HTERT RPE-1 (cell line): ENCODE measurements around the gene ZNF274.
"Not testable (repeated sequence)": the region's sequence is repeated elsewhere in the genome, so short reads cannot be mapped to it uniquely, and the experiment has no call there.

Source experiments
- in situ Hi-C: fragments of 300-500 bp; cut with MboI; formaldehyde crosslinking; loops from 4 replicates; pipeline ENCODE4 v1.14.3; 2020; ENCODE audit warnings: low sequenced_read_pairs

Gene ZNF274

GRCh38 chr19:58182989-58183816 is at the start of gene ZNF274:
Gene ZNF274 (plus strand): TSS chr19:58183061. CDS start chr19:58183966, 905 bp downstream.
- in situ Hi-C loops, result no loop called here

GRCh38 chr19:58134244-58134643 is 48.6 kb upstream of the ZNF274 start:
- in situ Hi-C loops, result no loop called here

DNA sequence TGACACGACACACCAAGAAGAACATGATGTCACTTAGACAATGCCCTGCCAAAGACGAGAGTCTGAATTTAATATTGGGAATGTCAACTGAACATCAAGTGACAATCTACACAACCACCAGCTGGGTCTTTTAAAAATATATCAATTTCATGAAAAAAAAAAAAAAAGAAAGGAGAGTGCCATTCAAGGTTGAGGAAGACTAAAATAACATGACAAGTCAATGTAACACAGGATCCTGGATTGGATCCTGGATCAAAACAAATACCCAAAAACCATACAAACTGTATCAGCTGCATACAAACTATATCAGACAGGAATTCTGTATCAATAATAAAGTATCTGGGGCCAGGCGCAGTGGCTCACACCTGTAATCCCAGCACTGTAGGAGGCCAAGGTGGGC is 37.0 kb upstream of the ZNF274 start:
- in situ Hi-C loops, result no loop called here

DNA sequence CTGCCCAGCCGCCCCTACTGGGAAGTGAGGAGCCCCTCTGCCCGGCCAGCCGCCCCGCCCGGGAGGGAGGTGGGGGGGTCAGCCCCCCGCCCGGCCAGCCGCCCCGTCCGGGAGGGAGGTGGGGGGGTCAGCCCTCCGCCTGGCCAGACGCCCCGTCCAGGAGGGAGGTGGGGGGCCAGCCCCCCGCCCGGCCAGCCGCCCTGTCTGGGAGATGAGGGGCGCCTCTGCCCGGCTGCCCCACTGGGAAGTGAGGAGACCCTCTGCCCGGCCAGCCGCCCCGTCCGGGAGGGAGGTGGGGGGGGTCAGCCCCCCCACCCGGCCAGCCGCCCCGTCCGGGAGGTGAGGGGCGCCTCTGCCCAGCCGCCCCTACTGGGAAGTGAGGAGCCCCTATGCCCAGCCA is 35.4 kb upstream of the ZNF274 start:
- in situ Hi-C loops, result not testable (repeated sequence)

- in situ Hi-C loops, result no loop called here
Measured at GRCh38 chr19:58150328-58150921, 32.4 kb upstream of the ZNF274 start, which contains the start of gene ZNF329. Gene ZNF329 (minus strand): TSS chr19:58150789. CDS start chr19:58129503, 21,286 bp downstream.

GRCh38 chr19:58153386-58153785 is 29.5 kb upstream of the ZNF274 start:
- in situ Hi-C loops, result no loop called here

DNA sequence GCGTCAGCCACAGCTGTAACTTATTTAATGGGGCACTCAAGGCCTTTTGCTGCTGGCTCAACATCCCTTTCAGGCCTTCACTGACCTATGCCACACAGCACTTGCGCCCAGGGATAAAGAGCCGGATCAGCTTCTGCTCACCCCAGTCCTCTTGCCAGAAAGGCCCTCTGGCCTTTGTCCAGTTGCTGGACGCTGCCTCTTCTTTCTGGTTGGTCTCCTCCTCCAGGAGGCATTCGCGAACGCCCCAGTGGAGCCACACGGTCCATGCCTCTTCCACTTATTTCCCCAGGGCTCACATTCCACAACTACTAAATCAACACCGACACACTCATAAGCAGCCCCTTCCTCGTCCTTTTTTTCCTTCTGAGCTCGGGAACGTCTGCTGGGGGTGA is 28.6 kb upstream of the ZNF274 start:
- in situ Hi-C loops, result no loop called here

GRCh38 chr19:58154679-58155648 is 27.9 kb upstream of the ZNF274 start:
- in situ Hi-C loops, result no loop called here

GRCh38 chr19:58157045-58157728 is 25.7 kb upstream of the ZNF274 start:
- in situ Hi-C loops, result no loop called here

- in situ Hi-C loops, result no loop called here
Measured at GRCh38 chr19:58166268-58166667, 16.6 kb upstream of the ZNF274 start.

DNA sequence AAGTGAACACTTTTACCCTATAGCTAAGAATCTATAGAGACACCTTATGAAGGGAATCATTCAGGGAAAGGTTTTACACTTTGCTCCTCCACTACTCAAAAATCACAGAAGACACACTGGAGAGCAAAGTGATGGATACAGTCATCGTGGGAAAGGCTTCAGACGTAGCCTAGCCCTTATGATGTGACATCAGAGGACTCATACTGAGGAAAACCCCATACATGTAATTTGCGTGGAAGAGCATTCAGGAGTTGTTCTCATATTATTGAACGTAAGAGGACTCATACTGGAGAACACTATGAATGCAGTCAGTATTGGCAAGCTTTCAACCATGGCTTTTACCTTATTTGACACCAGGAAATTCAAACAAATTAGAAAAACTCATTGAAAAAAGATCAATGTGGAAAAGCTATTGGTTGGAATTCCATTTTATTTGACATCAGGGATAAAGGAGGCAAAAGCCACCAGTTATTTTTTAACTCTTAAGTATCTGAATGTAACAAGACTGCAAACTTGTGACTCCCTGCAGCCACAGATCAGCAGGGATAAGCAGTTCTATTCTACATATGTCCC is 16.1 kb upstream of the ZNF274 start:
- in situ Hi-C loops, result no loop called here

DNA sequence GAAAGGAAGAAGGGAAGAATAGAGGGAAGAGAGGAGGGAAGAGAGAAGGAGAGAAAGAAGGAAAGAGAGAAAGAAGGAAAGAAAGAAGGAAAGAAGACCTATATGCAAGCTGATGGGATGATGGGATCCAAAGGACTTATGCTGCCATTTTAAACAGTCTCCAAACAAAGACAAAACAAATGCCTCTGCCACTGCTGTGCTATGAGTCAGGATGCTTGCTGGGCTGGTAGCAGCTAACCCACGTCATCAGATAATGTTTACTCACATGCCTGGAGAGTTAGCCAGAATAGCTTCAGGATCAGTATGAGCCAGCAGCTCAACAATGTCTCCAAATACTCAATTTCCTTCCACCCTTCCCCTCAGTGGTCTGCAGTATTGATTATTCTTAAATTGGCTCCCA is 12.0 kb upstream of the ZNF274 start:
- in situ Hi-C loops, result no loop called here

DNA sequence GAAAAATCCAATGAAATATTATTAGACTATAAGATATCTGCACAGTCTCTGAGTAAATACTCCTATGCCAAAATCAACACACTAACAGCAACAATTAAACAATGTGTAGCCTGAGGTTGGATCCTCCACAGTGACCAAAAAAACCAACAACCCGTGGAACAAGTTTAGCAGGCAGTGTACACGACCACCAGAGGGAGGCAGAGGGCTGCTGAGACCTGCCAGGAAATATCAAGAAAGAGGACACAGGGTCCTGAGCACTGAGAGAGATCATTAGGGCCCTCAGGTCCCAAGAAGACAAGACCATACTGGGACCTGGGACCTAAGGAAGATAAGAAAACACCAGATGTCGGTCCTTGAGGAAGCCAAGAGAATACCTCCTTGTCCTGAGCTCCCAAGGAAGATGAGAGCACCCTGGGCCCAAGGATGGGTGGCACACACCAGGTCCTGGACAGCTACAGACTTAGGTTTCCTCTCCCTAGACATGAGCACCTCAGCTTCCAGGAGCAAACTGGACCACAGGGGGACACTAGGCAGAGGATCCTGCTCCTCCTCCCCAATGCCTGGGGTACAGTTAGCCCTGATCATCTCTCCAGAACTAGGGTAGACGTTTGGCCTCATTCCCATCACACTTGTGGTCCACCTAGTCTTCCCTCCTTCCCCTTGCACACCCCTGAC is 822 bp upstream of the ZNF274 start:
- in situ Hi-C loops, result no loop called here

GRCh38 chr19:58182577-58182988 is 278 bp upstream of the ZNF274 start:
- in situ Hi-C loops, result no loop called here

DNA sequence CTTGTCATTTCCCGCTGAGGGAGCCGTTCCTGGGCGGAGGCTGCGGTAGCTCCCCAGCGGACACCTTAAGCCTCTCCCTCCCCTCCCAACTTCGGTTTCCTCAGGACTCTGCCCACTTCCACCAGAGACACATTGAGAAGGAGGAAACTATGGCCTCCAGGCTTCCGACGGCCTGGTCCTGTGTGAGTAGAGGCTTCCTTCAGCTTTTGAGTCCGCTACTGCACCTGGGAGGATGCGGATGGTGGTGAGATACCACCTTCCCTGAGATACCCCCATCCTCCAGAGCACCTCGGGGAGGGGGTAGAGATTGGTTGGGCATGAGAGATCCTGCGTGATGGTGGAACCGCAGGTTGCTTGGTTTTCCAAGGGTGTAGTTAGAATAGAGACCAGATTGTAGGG is 955 bp downstream of the ZNF274 start:
- in situ Hi-C loops, result no loop called here

GRCh38 chr19:58196901-58197616 is 14.2 kb downstream of the ZNF274 start:
- in situ Hi-C loops, result no loop called here

DNA sequence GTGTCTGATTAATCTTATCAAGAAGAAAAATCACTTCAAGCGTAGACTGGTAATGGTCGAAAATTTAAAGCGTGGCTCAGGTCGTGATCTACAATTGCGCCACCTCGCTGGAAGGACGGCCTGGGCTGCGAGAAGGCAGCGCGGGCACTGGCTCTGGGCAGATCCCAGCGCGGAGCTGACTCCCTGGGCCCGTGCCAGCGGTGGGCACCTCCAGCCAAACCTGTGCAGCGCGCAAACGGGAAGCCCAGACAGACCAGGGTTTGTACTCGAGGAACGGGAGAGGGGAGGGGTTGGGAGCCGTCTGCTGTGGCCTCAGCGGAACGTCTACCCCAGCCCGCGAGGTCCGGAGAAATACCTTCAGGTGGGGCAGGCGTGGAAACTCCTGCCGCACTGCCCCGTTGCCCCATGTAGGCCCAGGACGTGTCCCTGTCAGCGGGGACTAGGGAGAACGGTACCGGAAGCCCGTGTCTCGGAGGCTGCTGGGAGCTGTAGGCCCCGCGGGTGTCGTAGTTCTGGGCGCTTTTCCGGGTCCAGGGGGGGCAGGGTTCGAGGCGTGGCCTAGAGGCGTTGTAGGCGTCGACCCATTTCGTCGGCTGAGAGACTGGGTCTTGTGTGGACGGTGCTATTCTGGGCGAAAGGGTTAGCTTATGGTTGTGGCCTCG is 21.1 kb downstream of the ZNF274 start:
- in situ Hi-C loops, result no loop called here

- in situ Hi-C loops, result no loop called here
Measured at GRCh38 chr19:58204566-58204965, 21.7 kb downstream of the ZNF274 start.

DNA sequence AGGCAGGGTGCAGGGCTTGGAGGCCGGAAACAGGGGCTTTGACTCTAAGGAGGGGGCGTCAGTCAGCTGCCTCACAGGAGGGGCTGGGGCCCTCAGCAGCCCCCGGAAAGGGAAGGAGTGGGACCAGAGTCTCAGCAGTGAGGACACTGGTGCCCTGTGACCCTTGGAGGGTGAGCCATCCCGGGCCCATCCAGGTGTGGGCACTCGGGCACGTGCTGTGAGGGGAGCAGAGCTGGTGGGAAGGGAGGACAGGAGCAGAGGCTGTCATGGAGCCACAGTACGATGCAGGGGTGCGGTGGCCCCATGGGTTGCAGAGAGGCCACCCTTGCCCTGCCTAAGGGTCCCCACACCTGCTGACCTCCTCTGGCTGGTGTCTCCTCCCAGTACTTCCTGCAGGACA is 26.7 kb downstream of the ZNF274 start:
- in situ Hi-C loops, result no loop called here
